MCF 10A (cell line): ENCODE measurements around the gene DGKG. TPM values are rescaled to one million over a fixed set of nuclear protein-coding genes. Genes with fewer than 3 reads are reported as not detected.

Source experiments
- BruUV-seq: library from RNA; stranded (reverse); fragments of 400-500 nt; replicated peaks from 2 replicates; lab custom pipeline; 2021; lab: Mats Ljungman, UMichigan
- CTCF ChIA-PET: fragments of 300-600 bp; sonication (Branson Sonifier 250); formaldehyde crosslinking; extraction: SDS; loops from one replicate; lab custom pipeline; 2021; ENCODE audit warnings: antibody characterized with exemption, inconsistent platforms; lab: Yijun Ruan, JAX
- POLR2A ChIA-PET: fragments of 300-600, 350-650 bp; sonication (Branson Sonifier 250); formaldehyde crosslinking; extraction: SDS; loops from one replicate; lab custom pipeline; 2020; ENCODE audit warnings: antibody characterized with exemption, inconsistent platforms; lab: Yijun Ruan, JAX
- DNase-seq: peaks from one replicate; pipeline ENCODE4 v3.0.0-alpha.2; 2018; ENCODE audit not compliant: unreplicated experiment
- H3K27ac Mint-ChIP-seq: one replicate; pipeline ENCODE4 v1.8.0; 2022; ENCODE audit warnings: mild to moderate bottlenecking, low read depth, mixed read lengths; ENCODE audit not compliant: unreplicated experiment
- H3K27me3 Mint-ChIP-seq: one replicate; pipeline ENCODE4 v1.8.0; 2022; ENCODE audit warnings: mixed read lengths; ENCODE audit not compliant: insufficient read depth, unreplicated experiment
- H3K36me3 Mint-ChIP-seq: one replicate; pipeline ENCODE4 v1.8.0; 2022; ENCODE audit warnings: mild to moderate bottlenecking, moderate library complexity, mixed read lengths; ENCODE audit not compliant: insufficient read depth, unreplicated experiment
- H3K4me1 Mint-ChIP-seq: one replicate; pipeline ENCODE4 v1.8.0; 2022; ENCODE audit warnings: mixed read lengths; ENCODE audit not compliant: insufficient read depth, unreplicated experiment
- H3K4me3 Mint-ChIP-seq: one replicate; pipeline ENCODE4 v1.8.0; 2022; ENCODE audit warnings: mild to moderate bottlenecking, moderate library complexity, mixed read lengths; ENCODE audit not compliant: unreplicated experiment
- H3K9me3 Mint-ChIP-seq: one replicate; pipeline ENCODE4 v1.8.0; 2022; ENCODE audit warnings: mixed read lengths; ENCODE audit not compliant: unreplicated experiment
- CTCF ChIP-seq: fragments of 200-600 bp; IDR thresholded peaks from one replicate; pipeline ENCODE4 v1.8.0; 2022; ENCODE audit warnings: antibody characterized with exemption, mild to moderate bottlenecking; ENCODE audit not compliant: unreplicated experiment
- intact Hi-C: fragments of 100-400 bp; cut with micrococcal nuclease; formaldehyde crosslinking; loops from 2 replicates; pipeline ENCODE4 v1.14.1; 2022
- total RNA-seq: library from RNA; stranded (reverse); gene quantifications from 2 replicates; pipeline ENCODE4 v1.2.3, GENCODE V29; 2022

The DGKG gene
- total RNA-seq, 1 experiment from 2014 or later: not detected

GRCh38 chr3:186368176-186368575 lies 6.1 kb upstream of the DGKG start:
- peaks cover 35% of the 10 kb centered on the region for H3K27me3 Mint-ChIP-seq
- POLR2A ChIA-PET: interaction anchor here (0.8 kb wide), 2 partner anchors 12 to 35 kb away, joined by 3 read pairs; no protein-coding TSS in a partner anchor

GRCh38 chr3:186367631-186368030 lies 5.6 kb upstream of the DGKG start:
- CTCF ChIA-PET: no interaction called here
- no peak for DNase-seq
- Mint-ChIP-seq H3K4me3 (no peak overlapping the region), H3K9me3 (no peaks in the 10 kb centered on the region), H3K27ac (no peak overlapping the region), H3K27me3 (peaks cover 40% of the 10 kb centered on the region), H3K36me3 (no peaks in the 10 kb centered on the region), H3K4me1 (no peaks in the 10 kb centered on the region)
- no TSS peak for BruUV-seq
- intact Hi-C loops: no loop called here
- TF ChIP-seq CTCF: no peak
- POLR2A ChIA-PET: interaction anchor here (0.8 kb wide), 1 partner anchor 13 kb away, joined by 3 read pairs; no protein-coding TSS in a partner anchor

More at GRCh38 chr3:186368176-186368575, 6.1 kb upstream of the DGKG start:
- H3K36me3 Mint-ChIP-seq: no peaks in the 10 kb centered on the region
- no peak overlapping the region for H3K27ac Mint-ChIP-seq
- no peak for DNase-seq
- CTCF ChIA-PET: interaction anchor here (0.6 kb wide), 1 partner anchor 1323 kb away, joined by 5 read pairs; no protein-coding TSS in a partner anchor
- H3K9me3 Mint-ChIP-seq: no peaks in the 10 kb centered on the region
- intact Hi-C loops: no loop called here
- H3K4me3 Mint-ChIP-seq: no peak overlapping the region
- no TSS peak for BruUV-seq
- no peaks in the 10 kb centered on the region for H3K4me1 Mint-ChIP-seq
- no peak for TF ChIP-seq CTCF

GRCh38 chr3:186366206-186366605 lies 4.2 kb upstream of the DGKG start:
- Mint-ChIP-seq H3K9me3 (no peaks in the 10 kb centered on the region), H3K36me3 (no peaks in the 10 kb centered on the region), H3K27ac (no peak overlapping the region), H3K4me1 (no peaks in the 10 kb centered on the region), H3K27me3 (peaks cover 54% of the 10 kb centered on the region), H3K4me3 (no peak overlapping the region)
- ChIA-PET CTCF (no interaction called here), POLR2A (interaction anchor here (0.6 kb wide), 1 partner anchor 1167 kb away, joined by 3 read pairs; no protein-coding TSS in a partner anchor)
- intact Hi-C loops: no loop called here
- no peak for DNase-seq
- no peak for TF ChIP-seq CTCF
- BruUV-seq: no TSS peak

GRCh38 chr3:186365202-186365974 lies 3.4 kb upstream of the DGKG start:
- DNase-seq: peak; percentile 77
- Mint-ChIP-seq H3K36me3 (no peaks in the 10 kb centered on the region), H3K27me3 (peaks cover 63% of the 10 kb centered on the region), H3K9me3 (no peaks in the 10 kb centered on the region), H3K4me1 (no peaks in the 10 kb centered on the region), H3K27ac (no peak overlapping the region), H3K4me3 (no peak overlapping the region)
- POLR2A ChIA-PET: interaction anchor here (0.6 kb wide), 2 partner anchors 160 to 1167 kb away, joined by 3 read pairs; no protein-coding TSS in a partner anchor
- no TSS peak for BruUV-seq
- intact Hi-C loops: no loop called here
- no peak for TF ChIP-seq CTCF
- CTCF ChIA-PET: interaction anchor here (0.6 kb wide), 2 partner anchors 321 to 526 kb away, joined by 3 read pairs; no protein-coding TSS in a partner anchor
